DMS 273 treated with DMSO at 0.1 percent for 48 hours (cell line): Measurements from ENCODE around the gene ARHGDIA.

Experiments
- DNase-seq: peaks from one replicate; lab custom pipeline; 2025; lab: John Stamatoyannopoulos, UW

Gene ARHGDIA

DNA sequence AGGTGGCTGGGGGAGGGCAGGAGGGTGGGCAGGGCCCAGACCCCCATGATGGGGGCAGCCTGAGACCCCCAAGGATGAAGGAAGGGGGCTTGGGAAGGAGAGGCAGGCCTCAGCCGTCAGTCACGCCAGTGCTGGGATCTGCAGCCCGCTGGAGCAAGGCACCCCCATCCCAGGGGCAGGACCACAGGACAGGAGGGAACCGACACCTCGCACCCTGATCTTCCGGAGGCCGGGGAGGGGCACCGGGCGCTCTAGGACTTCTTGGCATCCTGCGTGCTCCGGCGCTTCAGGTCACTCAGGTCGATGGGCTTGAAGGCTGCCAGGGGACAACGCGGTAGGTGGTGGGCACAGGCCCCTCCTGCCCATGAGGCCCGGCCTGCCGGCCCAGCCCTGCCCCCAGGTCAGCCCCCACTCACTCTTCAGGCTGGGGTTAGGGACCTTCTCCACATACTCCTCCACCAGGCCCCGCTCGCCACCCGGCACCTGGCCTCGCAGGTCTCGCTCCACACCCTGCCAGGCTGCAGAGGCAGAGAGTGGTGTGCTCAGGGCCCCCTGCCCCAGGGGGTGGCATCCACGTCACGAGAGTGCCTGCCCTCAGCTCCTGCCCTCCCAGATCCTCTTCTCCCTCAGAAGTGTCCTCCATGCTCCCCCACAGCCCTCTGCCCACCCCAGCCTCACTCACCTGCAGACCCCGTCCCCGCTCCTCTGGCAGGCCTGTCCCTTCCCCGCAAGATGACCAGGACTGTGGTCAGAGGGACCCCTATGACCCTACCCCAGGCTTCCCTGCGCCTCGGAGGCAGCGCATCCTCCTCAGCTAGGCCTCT, 47.9 kb downstream of the ARHGDIA start:
- DNase-seq, result no peak

DNA sequence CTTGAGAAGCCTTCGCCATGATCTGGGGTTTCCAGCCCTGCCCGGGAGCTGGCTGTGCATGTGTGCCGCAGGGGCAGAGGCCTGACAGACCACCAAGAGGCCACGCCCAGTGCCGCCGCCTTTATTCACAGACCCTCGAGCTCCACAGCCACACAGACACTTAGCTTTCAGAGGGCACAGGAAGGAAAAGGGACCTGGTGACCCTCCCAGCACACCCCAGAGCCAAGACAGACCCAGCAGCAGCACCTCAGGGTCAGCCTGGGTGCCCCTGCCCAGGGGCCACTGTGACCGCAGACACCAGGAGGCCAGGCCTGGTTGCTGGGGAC, 48.9 kb downstream of the ARHGDIA start:
- no peak for DNase-seq

DNA sequence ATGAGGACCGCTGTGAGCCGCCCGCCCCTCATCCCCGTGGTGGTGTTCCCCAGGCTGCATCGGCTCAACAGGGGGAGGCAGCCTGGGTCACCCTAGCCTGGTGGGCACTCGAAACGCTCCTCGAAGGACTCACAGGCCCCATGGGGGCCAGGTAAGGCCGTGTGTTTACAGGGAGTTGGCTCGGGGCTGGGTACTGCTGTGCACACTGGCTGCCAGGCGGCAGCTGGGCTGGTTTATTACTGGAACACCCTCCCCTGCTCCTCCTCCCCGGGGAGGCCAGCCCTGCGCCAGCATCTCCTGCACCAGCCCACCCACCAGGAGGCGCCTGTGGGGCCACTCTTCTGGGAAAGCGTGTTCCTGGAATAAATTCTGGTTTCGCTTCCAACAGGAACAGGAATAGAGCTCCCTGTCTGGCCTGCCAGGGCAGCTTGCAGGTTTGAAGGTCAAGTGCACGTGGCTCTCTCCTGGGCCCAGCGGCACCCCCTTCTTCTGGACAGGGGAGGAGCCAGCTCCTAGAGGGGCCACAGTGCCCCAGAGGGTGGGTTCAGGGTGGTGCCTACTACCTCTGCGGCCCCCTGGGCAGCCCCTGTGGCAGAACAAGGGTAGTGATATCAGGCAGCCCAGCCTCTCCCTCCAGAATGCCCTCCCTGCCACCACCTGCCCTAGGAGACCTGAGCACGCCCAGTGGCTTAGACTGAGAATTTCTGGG, 49.4 kb downstream of the ARHGDIA start:
- DNase-seq, result peak; percentile 84

DNA sequence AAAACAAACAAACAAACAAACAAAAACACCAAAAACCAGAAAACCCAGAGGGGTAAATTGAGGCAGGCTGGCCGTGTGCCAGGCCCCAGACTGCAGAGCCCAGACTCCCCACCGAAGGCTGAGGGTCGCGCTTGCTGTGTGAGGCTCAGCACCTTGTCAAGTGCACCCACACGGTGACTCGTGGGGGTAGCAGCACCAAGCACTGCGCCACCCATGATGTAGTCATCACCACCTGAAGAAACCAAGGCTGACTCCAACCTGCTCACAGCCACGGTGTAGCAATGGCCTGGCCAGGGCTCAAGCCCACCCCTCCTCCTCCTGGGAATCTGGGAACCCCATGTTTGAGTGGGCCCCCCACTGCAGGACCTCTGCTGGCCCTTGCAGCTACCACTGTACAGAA, 50.0 kb downstream of the ARHGDIA start:
- no peak for DNase-seq

DNA sequence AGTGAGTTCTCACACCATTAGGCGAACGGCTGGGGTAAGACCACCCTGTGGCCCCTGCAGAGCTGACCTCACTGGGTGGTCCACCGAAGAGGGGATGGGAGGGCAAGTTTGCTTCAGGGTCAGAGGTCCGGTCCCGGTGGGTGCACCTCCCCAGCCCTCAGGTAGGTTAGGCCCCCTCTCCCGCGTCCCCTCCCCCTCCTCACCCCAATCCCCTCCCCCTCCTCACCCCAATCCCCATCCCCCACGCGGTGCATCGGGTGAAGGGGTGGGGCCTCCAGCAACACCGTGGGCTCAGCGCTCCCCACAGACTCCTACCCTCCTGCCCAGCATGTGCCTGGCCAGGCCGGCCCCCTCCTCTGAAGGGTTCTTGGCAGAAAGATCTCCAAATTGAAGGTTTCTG, 51.4 kb downstream of the ARHGDIA start:
- DNase-seq, result no peak

DNA sequence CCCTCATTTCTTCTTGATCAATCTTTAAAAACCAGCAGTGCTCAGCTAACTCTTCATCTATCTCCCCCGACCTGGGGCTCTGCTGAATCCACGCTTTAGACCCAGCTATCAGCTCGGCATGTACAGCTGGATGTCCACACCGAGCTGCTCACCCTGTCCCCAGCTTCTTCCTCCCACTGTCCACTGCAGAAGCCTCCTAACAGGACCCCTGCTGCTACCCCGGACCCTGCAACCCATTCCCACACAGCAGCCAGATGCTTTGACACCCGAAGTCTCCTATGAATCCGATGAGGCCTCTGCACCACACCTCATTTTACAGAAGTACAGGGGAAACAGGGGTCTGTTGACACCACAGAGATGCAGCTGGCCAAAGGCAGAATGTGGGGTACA, 53.4 kb downstream of the ARHGDIA start:
- DNase-seq, result no peak
